Gastroesophageal sphincter (tissue), 4 donors: Measurements from ENCODE around the gene SCN7A. TPM values are rescaled to one million over a fixed set of nuclear protein-coding genes. Genes with fewer than 3 reads are reported as not detected.
"Not testable (repeated sequence)": the region's sequence is repeated elsewhere in the genome, so short reads cannot be mapped to it uniquely, and the experiment has no call there.

Experiments used
- ATAC-seq: fragments of 150-250 bp; one replicate; pipeline ENCODE4 v1.9.1; 2016; ENCODE audit warnings: mild to moderate bottlenecking, moderate library complexity
- H3K27ac ChIP-seq, 4 donors: fragments of 200-600 bp; sonication (generic) in 3 of 4; 1 replicate in 3 of 4; 2 replicates in 1 of 4; pipeline ENCODE4 v1.5.1; 2016 to 2019
- H3K27me3 ChIP-seq: fragments of 200-600 bp; sonication (generic); one replicate; pipeline ENCODE4 v1.5.1; 2019
- H3K36me3 ChIP-seq, 2 donors: fragments of 200-600 bp; sonication (generic); one replicate each; pipeline ENCODE4 v1.5.1; 2019; ENCODE audit warnings: control low read depth in 1 of 2
- H3K4me1 ChIP-seq, 3 donors: fragments of 200-600 bp; sonication (generic); 1 replicate in 2 of 3; 2 replicates in 1 of 3; pipeline ENCODE4 v1.5.1; 2016 to 2019; ENCODE audit warnings: control low read depth in 2 of 3
- H3K4me3 ChIP-seq, 2 donors: fragments of 200-600 bp; sonication (generic); one replicate each; pipeline ENCODE4 v1.5.1; 2019; ENCODE audit warnings: mild to moderate bottlenecking in 1 of 2, moderate library complexity in 1 of 2
- H3K9me3 ChIP-seq, 3 donors: fragments of 200-600 bp; sonication (generic); one replicate each; pipeline ENCODE4 v1.5.1; 2017 to 2019; ENCODE audit warnings: control low read depth in 2 of 3
- CTCF ChIP-seq, 4 experiments: fragments of 200-600 bp in 2 of 4; fragments of 450-650 bp in 2 of 4; sonication (generic) in 1 of 4; IDR thresholded peaks; one replicate each; pipeline ENCODE4 v1.5.1; 2017 to 2019; ENCODE audit warnings: antibody characterized with exemption in 4 of 4, mild to moderate bottlenecking in 2 of 4, moderate library complexity in 2 of 4
- EP300 ChIP-seq: sonication (generic); formaldehyde crosslinking; IDR thresholded peaks from one replicate; pipeline ENCODE4 v1.6.1; 2017; ENCODE audit warnings: antibody characterized with exemption, mild to moderate bottlenecking
- POLR2A ChIP-seq, 2 donors: fragments of 450-650 bp; IDR thresholded peaks; one replicate each; pipeline ENCODE4 v1.6.1; 2017; ENCODE audit warnings: antibody characterized with exemption in 2 of 2, mild to moderate bottlenecking in 2 of 2, moderate library complexity in 1 of 2
- POLR2AphosphoS5 ChIP-seq: sonication (generic); formaldehyde crosslinking; IDR thresholded peaks from one replicate; pipeline ENCODE4 v1.6.1; 2017; ENCODE audit warnings: antibody characterized with exemption
- WGBS, 2 donors: methylation state at CpG; one replicate each; pipeline ENCODE4 v1.1.5; 2018; ENCODE audit warnings: low coverage in 1 of 2; 5-methylcytosine and 5-hydroxymethylcytosine counted together
- total RNA-seq, 4 donors: library from RNA; depleted of rRNA; stranded (reverse); fragments of >200 nt; gene quantifications; one replicate each; pipeline ENCODE4 v1.1.0, GENCODE V29; 2016

SCN7A gene
- total RNA-seq, 4 donors from 2014 or later: 67.4 to 92.5 (median 72.4) TPM

GRCh38 chr2:166413255-166413654, 80.8 kb downstream of the SCN7A start:
- no peak for TF ChIP-seq POLR2A (IDR thresholded peaks at IDR 0.05)
- TF ChIP-seq POLR2AphosphoS5: no peak
- no peak for TF ChIP-seq EP300
- WGBS, 2 donors: 91 to 94% methylated on average over 1 of the region's 1 CpG
- H3K27me3 ChIP-seq: no peaks in the 10 kb centered on the region
- no peak overlapping the region for H3K27ac ChIP-seq
- H3K9me3 ChIP-seq: no peaks in the 10 kb centered on the region
- no peak for ATAC-seq
- H3K4me3 ChIP-seq: no peak overlapping the region
- H3K4me1 ChIP-seq: no peaks in the 10 kb centered on the region
- no peaks in the 10 kb centered on the region for H3K36me3 ChIP-seq

- Histone ChIP-seq H3K36me3 (no peaks in the 10 kb centered on the region), H3K4me1 (no peaks in the 10 kb centered on the region), H3K27me3 (no peaks in the 10 kb centered on the region), H3K9me3 (no peaks in the 10 kb centered on the region), H3K27ac (no peak overlapping the region), H3K4me3 (no peak overlapping the region)
- no peak for ATAC-seq
- WGBS, 2 donors: 36 to 39% methylated on average over 6 of the region's 6 CpGs
- no peak for TF ChIP-seq EP300
- TF ChIP-seq POLR2A (IDR thresholded peaks at IDR 0.05): no peak
- TF ChIP-seq CTCF (IDR thresholded peaks at IDR 0.05): no peak
- TF ChIP-seq POLR2AphosphoS5: no peak
Measured at GRCh38 chr2:166411473-166412230, 82.4 kb downstream of the SCN7A start.

GRCh38 chr2:166410828-166411472, 83.1 kb downstream of the SCN7A start:
- Histone ChIP-seq H3K27me3 (no peaks in the 10 kb centered on the region), H3K36me3 (peaks cover 0 to 4% of the 10 kb centered on the region in 2 donors), H3K4me1 (no peaks in the 10 kb centered on the region), H3K9me3 (no peaks in the 10 kb centered on the region), H3K27ac (no peak overlapping the region), H3K4me3 (no peak overlapping the region)
- 59 to 71% methylated on average over 5 to 7 of the region's 7 CpGs for WGBS, 2 donors
- ATAC-seq: no peak
- no peak for TF ChIP-seq EP300

GRCh38 chr2:166407746-166408145, 86.3 kb downstream of the SCN7A start:
- not testable (repeated sequence) for H3K27ac ChIP-seq, H3K4me1 ChIP-seq, H3K36me3 ChIP-seq, H3K27me3 ChIP-seq, H3K9me3 ChIP-seq, H3K4me3 ChIP-seq, ATAC-seq
- 80 to 100% methylated on average over 1 to 2 of the region's 2 CpGs for WGBS, 2 donors

GRCh38 chr2:166406374-166406773, 87.7 kb downstream of the SCN7A start:
- no peak overlapping the region for H3K4me3 ChIP-seq
- WGBS, 2 donors: 70 to 96% methylated on average over 3 of the region's 3 CpGs
- TF ChIP-seq EP300: no peak
- no peak for TF ChIP-seq CTCF (IDR thresholded peaks at IDR 0.05)
- TF ChIP-seq POLR2A (IDR thresholded peaks at IDR 0.05): no peak
- TF ChIP-seq POLR2AphosphoS5: no peak

GRCh38 chr2:166405569-166405926, 88.5 kb downstream of the SCN7A start:
- H3K27me3 ChIP-seq: no peaks in the 10 kb centered on the region
- 87 to 98% methylated on average over 5 to 6 of the region's 6 CpGs for WGBS, 2 donors
- no peak for ATAC-seq
- H3K4me1 ChIP-seq: no peaks in the 10 kb centered on the region
- H3K36me3 ChIP-seq: peaks cover 0 to 4% of the 10 kb centered on the region in 2 donors
- no peak overlapping the region for H3K4me3 ChIP-seq
- TF ChIP-seq CTCF (IDR thresholded peaks at IDR 0.05) (no peak), EP300 (no peak), POLR2AphosphoS5 (no peak), POLR2A (IDR thresholded peaks at IDR 0.05) (no peak)
- no peak overlapping the region for H3K27ac ChIP-seq
- H3K9me3 ChIP-seq: no peaks in the 10 kb centered on the region

More at GRCh38 chr2:166406374-166406773, 87.7 kb downstream of the SCN7A start:
- Histone ChIP-seq H3K27ac (no peak overlapping the region), H3K4me1 (no peaks in the 10 kb centered on the region), H3K9me3 (no peaks in the 10 kb centered on the region), H3K27me3 (no peaks in the 10 kb centered on the region), H3K36me3 (peaks cover 0 to 4% of the 10 kb centered on the region in 2 donors)
- ATAC-seq: no peak
